ENCODE results near the gene LRP5.

DNA sequence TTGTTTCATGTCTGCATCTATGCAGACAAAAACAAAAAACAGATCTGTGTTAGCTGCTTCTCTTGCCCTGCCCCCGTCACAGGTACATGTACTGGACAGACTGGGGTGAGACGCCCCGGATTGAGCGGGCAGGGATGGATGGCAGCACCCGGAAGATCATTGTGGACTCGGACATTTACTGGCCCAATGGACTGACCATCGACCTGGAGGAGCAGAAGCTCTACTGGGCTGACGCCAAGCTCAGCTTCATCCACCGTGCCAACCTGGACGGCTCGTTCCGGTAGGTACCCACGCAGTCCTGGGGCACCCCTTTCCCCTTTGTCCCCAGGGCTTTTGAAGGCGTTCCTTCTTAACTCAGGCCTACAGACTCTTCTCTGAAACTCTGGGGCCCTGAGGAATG is 45.2 kb downstream of the LRP5 start:
- TF ChIP-seq, protein P1, sequence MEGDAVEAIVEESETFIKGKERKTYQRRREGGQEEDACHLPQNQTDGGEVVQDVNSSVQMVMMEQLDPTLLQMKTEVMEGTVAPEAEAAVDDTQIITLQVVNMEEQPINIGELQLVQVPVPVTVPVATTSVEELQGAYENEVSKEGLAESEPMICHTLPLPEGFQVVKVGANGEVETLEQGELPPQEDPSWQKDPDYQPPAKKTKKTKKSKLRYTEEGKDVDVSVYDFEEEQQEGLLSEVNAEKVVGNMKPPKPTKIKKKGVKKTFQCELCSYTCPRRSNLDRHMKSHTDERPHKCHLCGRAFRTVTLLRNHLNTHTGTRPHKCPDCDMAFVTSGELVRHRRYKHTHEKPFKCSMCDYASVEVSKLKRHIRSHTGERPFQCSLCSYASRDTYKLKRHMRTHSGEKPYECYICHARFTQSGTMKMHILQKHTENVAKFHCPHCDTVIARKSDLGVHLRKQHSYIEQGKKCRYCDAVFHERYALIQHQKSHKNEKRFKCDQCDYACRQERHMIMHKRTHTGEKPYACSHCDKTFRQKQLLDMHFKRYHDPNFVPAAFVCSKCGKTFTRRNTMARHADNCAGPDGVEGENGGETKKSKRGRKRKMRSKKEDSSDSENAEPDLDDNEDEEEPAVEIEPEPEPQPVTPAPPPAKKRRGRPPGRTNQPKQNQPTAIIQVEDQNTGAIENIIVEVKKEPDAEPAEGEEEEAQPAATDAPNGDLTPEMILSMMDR (IDR thresholded peaks at IDR 0.05; ENCODE audit: low read depth, low read length): no peak
- no peak for TF ChIP-seq POLR2A (IDR thresholded peaks at IDR 0.05; ENCODE audit: extremely low read depth, insufficient read length)
- TF ChIP-seq MYC (IDR thresholded peaks at IDR 0.05; ENCODE audit: low read depth, low read length): no peak
